NCI-H524 (cell line): Measurements from ENCODE around the gene DNAJC16.
A peak's percentile ranks its signal among the peaks of the same experiment; 100 is the strongest.
"Not testable (repeated sequence)": the region's sequence is repeated elsewhere in the genome, so short reads cannot be mapped to it uniquely, and the experiment has no call there.

Experiments used
- DNase-seq, 2 experiments: peaks; one replicate each; lab custom pipeline; 2025; lab: John Stamatoyannopoulos, UW

Gene DNAJC16

GRCh38 chr1:15526490-15527339 is at the start of gene DNAJC16:
DNAJC16 (plus strand) TSS chr1:15526848; CDS start chr1:15529106, 2,258 bp downstream.
- peak; percentile 99 to 100 for DNase-seq

GRCh38 chr1:15476927-15477326 is 49.7 kb upstream of the DNAJC16 start:
- no peak for DNase-seq

- DNase-seq, result no peak
Measured at GRCh38 chr1:15477646-15478212, 48.9 kb upstream of the DNAJC16 start.

DNA sequence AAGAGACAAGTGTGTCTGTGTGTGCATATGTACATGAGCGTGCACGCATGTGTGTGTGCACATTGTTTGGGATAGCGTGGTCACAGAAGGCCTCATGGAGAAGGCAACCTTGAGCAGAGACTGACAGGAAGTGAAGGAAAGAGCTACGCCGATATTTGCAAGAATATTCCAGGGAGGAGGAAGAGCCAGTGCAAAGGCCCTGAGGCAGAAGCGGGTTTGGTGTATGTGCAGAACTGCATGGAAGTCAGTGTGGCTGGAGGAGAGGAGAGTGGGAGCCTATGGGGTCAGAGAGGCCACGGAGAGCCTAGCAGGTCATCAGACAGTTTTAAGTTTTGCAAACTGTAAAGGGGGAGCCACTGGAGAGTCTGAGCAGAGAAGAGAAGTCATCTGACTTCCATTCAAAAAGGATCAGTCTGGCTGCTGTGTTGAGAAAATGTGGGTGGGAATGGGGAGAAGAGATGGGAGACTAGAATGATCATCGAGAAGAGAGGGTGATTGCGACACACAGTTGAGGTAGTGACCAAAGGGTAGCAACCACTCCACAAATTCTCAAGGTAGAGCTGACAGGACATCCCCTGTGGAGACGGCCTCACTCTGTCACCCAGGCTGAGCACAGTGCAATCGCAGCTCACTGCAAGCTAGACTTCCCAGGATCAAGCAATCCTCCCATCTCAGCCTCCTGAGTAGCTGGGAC is 46.8 kb upstream of the DNAJC16 start:
- DNase-seq, result no peak

GRCh38 chr1:15482455-15482854 is 44.2 kb upstream of the DNAJC16 start:
- DNase-seq, result not testable (repeated sequence)

DNA sequence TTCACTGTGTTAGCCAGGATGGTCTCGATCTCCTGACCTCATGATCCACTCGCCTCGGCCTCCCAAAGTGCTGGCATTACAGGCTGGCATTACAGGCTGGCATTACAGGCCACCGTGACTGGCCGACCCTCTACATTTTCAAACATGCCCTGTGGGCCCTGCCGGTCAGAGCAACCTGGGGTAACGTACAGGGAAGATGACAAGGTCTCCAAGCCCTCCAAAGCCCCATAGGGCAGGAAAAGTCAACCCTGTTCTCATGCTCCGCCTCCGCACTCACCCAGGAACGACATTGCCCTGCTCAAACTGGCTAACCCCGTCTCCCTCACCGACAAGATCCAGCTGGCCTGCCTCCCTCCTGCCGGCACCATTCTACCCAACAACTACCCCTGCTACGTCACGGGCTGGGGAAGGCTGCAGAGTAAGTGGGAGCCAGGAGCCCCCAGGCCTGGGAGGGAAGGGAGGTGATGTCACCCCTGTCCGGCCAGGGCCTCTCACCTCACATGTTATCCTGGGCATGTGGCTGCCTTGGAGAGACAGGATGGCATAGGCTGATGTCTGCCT is 43.6 kb upstream of the DNAJC16 start:
- not testable (repeated sequence) for DNase-seq

GRCh38 chr1:15483971-15484370 is 42.7 kb upstream of the DNAJC16 start:
- peak; percentile 31 to 72 for DNase-seq

- DNase-seq, result not testable (repeated sequence)
Measured at GRCh38 chr1:15484443-15484842, 42.2 kb upstream of the DNAJC16 start.

- no peak for DNase-seq
Measured at GRCh38 chr1:15485636-15486035, 41.0 kb upstream of the DNAJC16 start.

DNA sequence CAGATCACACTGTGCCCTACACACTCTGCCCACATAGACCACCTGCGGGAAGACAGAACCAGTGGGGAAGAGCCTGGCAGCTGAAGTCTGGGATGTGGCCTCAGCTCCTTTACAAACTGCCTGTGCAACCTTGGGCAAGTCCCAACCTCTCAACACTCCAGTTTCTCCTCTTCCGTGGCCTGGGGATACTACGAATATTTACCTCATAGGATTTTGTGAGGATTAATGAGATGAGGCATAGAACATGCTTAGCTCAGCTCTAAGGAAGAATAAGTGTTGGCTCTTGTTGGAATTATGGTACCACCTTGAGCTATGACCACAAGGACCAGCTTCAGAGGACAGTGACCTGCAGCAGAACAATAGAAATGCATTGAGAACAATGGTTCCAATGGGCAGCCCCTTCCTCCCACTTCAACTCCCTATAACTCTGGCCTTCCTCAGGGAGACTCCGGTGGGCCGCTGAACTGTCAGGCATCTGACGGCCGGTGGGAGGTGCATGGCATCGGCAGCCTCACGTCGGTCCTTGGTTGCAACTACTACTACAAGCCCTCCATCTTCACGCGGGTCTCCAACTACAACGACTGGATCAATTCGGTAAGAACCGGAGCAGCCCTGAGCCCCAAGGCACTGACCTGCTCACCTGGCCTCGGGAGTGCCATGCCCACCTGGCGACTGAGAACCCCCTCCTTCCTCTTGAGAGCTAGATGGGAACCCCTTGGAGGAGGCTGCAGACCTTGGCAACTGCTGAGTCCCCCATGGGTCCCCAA is 39.6 kb upstream of the DNAJC16 start:
- not testable (repeated sequence) for DNase-seq

DNA sequence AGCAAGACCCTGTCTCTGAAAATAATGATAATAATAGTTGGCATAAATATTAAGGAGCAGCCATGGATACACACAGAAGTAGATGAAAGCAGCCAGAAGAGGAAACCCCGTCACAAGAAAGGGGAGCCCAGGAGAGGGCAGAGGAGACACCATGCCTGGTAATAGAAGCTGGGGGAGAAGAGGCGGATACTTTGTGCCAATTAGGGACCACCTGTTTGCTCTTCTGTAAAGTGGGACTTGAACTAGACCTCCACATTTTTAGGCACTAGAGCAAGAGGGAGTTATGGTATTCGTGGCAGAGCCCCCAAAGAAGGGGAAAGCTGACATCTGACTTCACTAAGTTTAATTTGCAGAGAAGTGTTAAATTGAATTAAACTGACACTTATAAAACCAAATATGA is 38.3 kb upstream of the DNAJC16 start:
- DNase-seq, result peak in 1 of 2 experiments; percentile 22

DNA sequence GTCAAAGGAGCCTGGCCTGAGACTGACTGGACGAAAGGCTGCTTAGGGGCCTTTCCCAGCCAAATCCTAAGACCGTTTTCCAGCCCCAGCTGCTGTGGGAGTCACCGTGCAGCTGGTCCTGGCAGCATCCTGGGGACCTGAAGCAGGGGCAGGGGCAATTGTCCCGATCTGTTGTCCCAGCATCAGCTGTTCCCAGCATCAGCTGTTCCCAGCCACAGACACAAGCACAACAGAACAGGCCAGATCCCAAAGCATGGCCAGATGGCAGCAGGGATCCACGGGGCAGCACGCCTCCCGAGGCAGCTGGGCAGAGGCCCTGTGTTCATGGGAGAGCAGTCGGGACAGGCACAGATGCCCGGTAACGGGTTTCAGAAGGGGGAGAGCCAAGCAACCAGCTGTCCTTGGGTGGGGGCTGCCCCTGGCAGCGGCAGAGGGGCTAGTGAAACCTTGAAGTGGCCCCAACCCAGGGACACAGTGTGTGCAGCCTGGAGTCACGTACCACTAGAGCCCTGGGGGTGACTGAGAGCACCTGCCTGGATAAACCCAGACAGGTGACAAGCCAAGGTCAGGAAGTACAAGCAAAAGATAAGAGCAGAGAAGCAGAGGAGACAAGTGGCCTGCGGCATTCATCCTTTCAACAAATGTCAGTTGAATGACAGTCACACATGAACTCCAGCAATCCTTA is 37.5 kb upstream of the DNAJC16 start:
- peak; percentile 92 to 98 for DNase-seq

GRCh38 chr1:15491010-15491409 is 35.6 kb upstream of the DNAJC16 start:
- not testable (repeated sequence) for DNase-seq

- peak in 1 of 2 experiments; percentile 34 for DNase-seq
Measured at GRCh38 chr1:15492596-15492995, 34.1 kb upstream of the DNAJC16 start.

DNA sequence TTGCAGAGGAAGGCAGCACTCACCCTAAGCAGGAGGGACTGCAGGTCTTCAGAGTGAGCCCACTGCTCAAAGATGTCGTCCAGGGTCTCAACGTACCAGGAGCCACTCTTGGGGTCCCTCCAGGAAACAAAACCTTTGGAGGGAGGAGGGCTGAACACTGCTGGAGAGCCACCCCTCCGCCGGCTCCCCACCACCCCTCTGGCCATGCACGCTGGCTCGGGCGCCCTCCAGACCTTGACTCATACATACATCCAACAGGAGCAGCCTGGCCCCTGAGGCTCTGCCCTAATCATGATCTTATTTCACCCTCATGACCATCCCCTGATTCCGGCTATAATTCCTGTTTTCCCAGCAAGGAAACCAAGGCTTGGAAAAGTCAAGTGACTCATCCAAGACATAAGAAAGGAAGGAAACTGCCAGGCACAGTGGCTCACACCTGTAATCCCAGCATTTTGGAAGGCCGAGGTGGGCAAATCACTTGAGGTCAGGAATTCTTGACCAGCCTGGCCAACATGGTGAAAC is 32.7 kb upstream of the DNAJC16 start:
- no peak for DNase-seq

GRCh38 chr1:15500184-15501178 is 26.2 kb upstream of the DNAJC16 start:
- no peak for DNase-seq

GRCh38 chr1:15501208-15502032 is 25.2 kb upstream of the DNAJC16 start:
- peak; percentile 16 to 70 for DNase-seq

- no peak for DNase-seq
Measured at GRCh38 chr1:15504436-15504835, 22.2 kb upstream of the DNAJC16 start.

GRCh38 chr1:15506831-15507230 is 19.8 kb upstream of the DNAJC16 start:
- DNase-seq, result no peak
